ENCODE results near the gene CFAP299. TPM values are rescaled to one million over a fixed set of nuclear protein-coding genes. Genes with fewer than 3 reads are reported as not detected.

Gene CFAP299
- total RNA-seq, 1 experiment from 2014 or later, result not detected

GRCh38 chr4:80875642-80876041, 540.1 kb downstream of the CFAP299 start:
- Histone ChIP-seq H3K4me3 (ENCODE audit: insufficient read depth, low read depth, low read length) (no peak overlapping the region), H3K36me3 (replicated peaks; ENCODE audit: control insufficient read depth, insufficient read depth, low read length) (no peaks in the 10 kb centered on the region), H3K27me3 (ENCODE audit: control insufficient read depth, insufficient read depth, low read length) (no peaks in the 10 kb centered on the region)
- DNase-seq, result no peak

GRCh38 chr4:80876810-80877209, 541.3 kb downstream of the CFAP299 start:
- Histone ChIP-seq H3K36me3 (replicated peaks; ENCODE audit: control insufficient read depth, insufficient read depth, low read length) (no peaks in the 10 kb centered on the region), H3K4me3 (ENCODE audit: insufficient read depth, low read depth, low read length) (no peak overlapping the region), H3K27me3 (ENCODE audit: control insufficient read depth, insufficient read depth, low read length) (no peaks in the 10 kb centered on the region)
- DNase-seq, result no peak

- DNase-seq, result no peak
- Histone ChIP-seq H3K27me3 (ENCODE audit: control insufficient read depth, insufficient read depth, low read length) (no peaks in the 10 kb centered on the region), H3K36me3 (replicated peaks; ENCODE audit: control insufficient read depth, insufficient read depth, low read length) (no peaks in the 10 kb centered on the region), H3K4me3 (ENCODE audit: insufficient read depth, low read depth, low read length) (no peak overlapping the region)
Measured at GRCh38 chr4:80878218-80878617, 542.7 kb downstream of the CFAP299 start.

GRCh38 chr4:80897537-80898303, 562.2 kb downstream of the CFAP299 start:
- no peak for DNase-seq
- H3K36me3 ChIP-seq (replicated peaks; ENCODE audit: control insufficient read depth, insufficient read depth, low read length), result no peaks in the 10 kb centered on the region
- no peaks in the 10 kb centered on the region for H3K27me3 ChIP-seq (ENCODE audit: control insufficient read depth, insufficient read depth, low read length)

GRCh38 chr4:80900908-80901307, 565.4 kb downstream of the CFAP299 start:
- no peak for DNase-seq
- Histone ChIP-seq H3K4me3 (ENCODE audit: insufficient read depth, low read depth, low read length) (no peak overlapping the region), H3K27me3 (ENCODE audit: control insufficient read depth, insufficient read depth, low read length) (no peaks in the 10 kb centered on the region), H3K36me3 (replicated peaks; ENCODE audit: control insufficient read depth, insufficient read depth, low read length) (no peaks in the 10 kb centered on the region)

More at GRCh38 chr4:80897537-80898303, 562.2 kb downstream of the CFAP299 start:
- no peak overlapping the region for H3K4me3 ChIP-seq (ENCODE audit: insufficient read depth, low read depth, low read length)

GRCh38 chr4:80903020-80903419, 567.5 kb downstream of the CFAP299 start:
- no peak overlapping the region for H3K4me3 ChIP-seq (ENCODE audit: insufficient read depth, low read depth, low read length)
- DNase-seq, result no peak
- no peaks in the 10 kb centered on the region for H3K36me3 ChIP-seq (replicated peaks; ENCODE audit: control insufficient read depth, insufficient read depth, low read length)
- no peaks in the 10 kb centered on the region for H3K27me3 ChIP-seq (ENCODE audit: control insufficient read depth, insufficient read depth, low read length)

GRCh38 chr4:80909938-80910337, 574.4 kb downstream of the CFAP299 start:
- no peaks in the 10 kb centered on the region for H3K36me3 ChIP-seq (replicated peaks; ENCODE audit: control insufficient read depth, insufficient read depth, low read length)
- H3K4me3 ChIP-seq (ENCODE audit: insufficient read depth, low read depth, low read length), result no peak overlapping the region
- no peaks in the 10 kb centered on the region for H3K27me3 ChIP-seq (ENCODE audit: control insufficient read depth, insufficient read depth, low read length)
- DNase-seq, result no peak

GRCh38 chr4:80911458-80911857, 575.9 kb downstream of the CFAP299 start:
- no peak overlapping the region for H3K4me3 ChIP-seq (ENCODE audit: insufficient read depth, low read depth, low read length)
- no peaks in the 10 kb centered on the region for H3K27me3 ChIP-seq (ENCODE audit: control insufficient read depth, insufficient read depth, low read length)
- DNase-seq, result no peak
- no peaks in the 10 kb centered on the region for H3K36me3 ChIP-seq (replicated peaks; ENCODE audit: control insufficient read depth, insufficient read depth, low read length)

- Histone ChIP-seq H3K36me3 (replicated peaks; ENCODE audit: control insufficient read depth, insufficient read depth, low read length) (no peaks in the 10 kb centered on the region), H3K27me3 (ENCODE audit: control insufficient read depth, insufficient read depth, low read length) (no peaks in the 10 kb centered on the region), H3K4me3 (ENCODE audit: insufficient read depth, low read depth, low read length) (no peak overlapping the region)
- DNase-seq, result no peak
Measured at GRCh38 chr4:80912350-80912749, 576.8 kb downstream of the CFAP299 start.

GRCh38 chr4:80913381-80913780, 577.9 kb downstream of the CFAP299 start:
- H3K4me3 ChIP-seq (ENCODE audit: insufficient read depth, low read depth, low read length), result no peak overlapping the region
- no peak for DNase-seq
- H3K27me3 ChIP-seq (ENCODE audit: control insufficient read depth, insufficient read depth, low read length), result no peaks in the 10 kb centered on the region
- H3K36me3 ChIP-seq (replicated peaks; ENCODE audit: control insufficient read depth, insufficient read depth, low read length), result no peaks in the 10 kb centered on the region

- no peak for DNase-seq
- Histone ChIP-seq H3K27me3 (ENCODE audit: control insufficient read depth, insufficient read depth, low read length) (no peaks in the 10 kb centered on the region), H3K36me3 (replicated peaks; ENCODE audit: control insufficient read depth, insufficient read depth, low read length) (no peaks in the 10 kb centered on the region), H3K4me3 (ENCODE audit: insufficient read depth, low read depth, low read length) (no peak overlapping the region)
Measured at GRCh38 chr4:80916770-80917169, 581.2 kb downstream of the CFAP299 start.

GRCh38 chr4:80918004-80918403, 582.5 kb downstream of the CFAP299 start:
- no peak overlapping the region for H3K4me3 ChIP-seq (ENCODE audit: insufficient read depth, low read depth, low read length)

GRCh38 chr4:80921441-80921840, 585.9 kb downstream of the CFAP299 start:
- Histone ChIP-seq H3K36me3 (replicated peaks; ENCODE audit: control insufficient read depth, insufficient read depth, low read length) (no peaks in the 10 kb centered on the region), H3K27me3 (ENCODE audit: control insufficient read depth, insufficient read depth, low read length) (no peaks in the 10 kb centered on the region), H3K4me3 (ENCODE audit: insufficient read depth, low read depth, low read length) (no peak overlapping the region)
- DNase-seq, result no peak

More at GRCh38 chr4:80918004-80918403, 582.5 kb downstream of the CFAP299 start:
- Histone ChIP-seq H3K36me3 (replicated peaks; ENCODE audit: control insufficient read depth, insufficient read depth, low read length) (no peaks in the 10 kb centered on the region), H3K27me3 (ENCODE audit: control insufficient read depth, insufficient read depth, low read length) (no peaks in the 10 kb centered on the region)
- no peak for DNase-seq

- no peaks in the 10 kb centered on the region for H3K36me3 ChIP-seq (replicated peaks; ENCODE audit: control insufficient read depth, insufficient read depth, low read length)
- H3K4me3 ChIP-seq (ENCODE audit: insufficient read depth, low read depth, low read length), result no peak overlapping the region
- H3K27me3 ChIP-seq (ENCODE audit: control insufficient read depth, insufficient read depth, low read length), result no peaks in the 10 kb centered on the region
- DNase-seq, result no peak
Measured at GRCh38 chr4:80922941-80923340, 587.4 kb downstream of the CFAP299 start.

GRCh38 chr4:80925293-80925692, 589.8 kb downstream of the CFAP299 start:
- Histone ChIP-seq H3K36me3 (replicated peaks; ENCODE audit: control insufficient read depth, insufficient read depth, low read length) (no peaks in the 10 kb centered on the region), H3K27me3 (ENCODE audit: control insufficient read depth, insufficient read depth, low read length) (no peaks in the 10 kb centered on the region), H3K4me3 (ENCODE audit: insufficient read depth, low read depth, low read length) (no peak overlapping the region)
- no peak for DNase-seq

Data from H7 (cell line).